Adrenal gland (tissue), 12 donors: ENCODE results near the gene IQGAP1. TPM values are rescaled to one million over a fixed set of nuclear protein-coding genes. Genes with fewer than 3 reads are reported as not detected.

Experiments used
- DNase-seq, 7 donors: peaks; one replicate each; pipeline ENCODE4 v3.0.0-alpha.2; 2019 to 2020
- H3K27ac ChIP-seq, 5 donors: fragments of 200-600 bp; sonication (generic) in 4 of 5; 1 replicate in 3 of 5; 2 replicates in 2 of 5; pipeline versions ENCODE4 v1.5.1 to v1.8.0; 2016 to 2020; ENCODE audit warnings: mild to moderate bottlenecking in 1 of 5
- H3K27me3 ChIP-seq: fragments of 200-600 bp; 2 replicates; pipeline ENCODE4 v1.8.0; 2021
- H3K36me3 ChIP-seq, 2 donors: fragments of 200-600 bp; replicated peaks in 1 of 2; 1 replicate in 1 of 2; 2 replicates in 1 of 2; pipeline versions ENCODE4 v1.5.1 to v1.8.0; 2018 to 2022
- H3K4me1 ChIP-seq, 2 donors: fragments of 200-600 bp; replicated peaks in 1 of 2; 1 replicate in 1 of 2; 2 replicates in 1 of 2; pipeline versions ENCODE4 v1.5.1 to v1.8.0; 2018 to 2021
- H3K4me3 ChIP-seq, 4 donors: fragments of 200-600 bp; sonication (generic) in 3 of 4; one replicate each; pipeline ENCODE4 v1.5.1; 2016 to 2018
- H3K9me3 ChIP-seq, 3 donors: fragments of 200-600 bp; sonication (generic) in 1 of 3; replicated peaks in 1 of 3; 1 replicate in 2 of 3; 2 replicates in 1 of 3; pipeline versions ENCODE4 v1.5.1 to v1.8.0; 2016 to 2021
- CTCF ChIP-seq, 6 experiments: fragments of 450-650 bp in 4 of 6; fragments of 200-600 bp in 2 of 6; sonication (generic) in 1 of 6; IDR thresholded peaks; 1 replicate in 5 of 6; 2 replicates in 1 of 6; pipeline versions ENCODE4 v1.5.1 to v1.8.0; 2016 to 2021; ENCODE audit warnings: antibody characterized with exemption in 6 of 6, mild to moderate bottlenecking in 2 of 6, moderate library complexity in 1 of 6
- POLR2A ChIP-seq, 2 donors: fragments of 450-650 bp; IDR thresholded peaks; one replicate each; pipeline ENCODE4 v1.6.1; 2017; ENCODE audit warnings: antibody characterized with exemption in 2 of 2, mild to moderate bottlenecking in 2 of 2, moderate library complexity in 1 of 2
- WGBS, 4 donors: extraction: QIAGEN DNeasy Blood & Tissue Kit in 2 of 4; methylation state at CpG; one replicate each; pipeline versions ENCODE4 v1.1.5 to v1.1.7; 2013 to 2017; 5-methylcytosine and 5-hydroxymethylcytosine counted together
- intact Hi-C, 2 donors: fragments of 100-400 bp; cut with DNase I; formaldehyde crosslinking; loops; one replicate each; pipeline versions ENCODE4 v1.14.1 to v1.15.0; 2022 to 2023
- polyA plus RNA-seq, 3 donors: library from polyadenylated mRNA; stranded (reverse); fragments of 200-250 nt in 2 of 3; fragments of 350-450 nt in 1 of 3; fragmentation: Illumina TruSeq in 1 of 3; extraction: RNeasy Lipid Tissue Mini Kit (QIAGEN cat#74804) in 1 of 3; gene quantifications; one replicate each; pipeline ENCODE4 v1.2.3, GENCODE V29; 2013 to 2014
- total RNA-seq, 9 donors: library from RNA; depleted of rRNA in 4 of 9; stranded (reverse); fragments of >200 nt in 4 of 9; fragments of 120-200 nt in 1 of 9; fragmentation: NEBNext Ultra II Directional in 1 of 9; extraction: Animal tissue kit (Norgen Biotek cat#: 25700) in 1 of 9; gene quantifications; one replicate each; pipeline versions ENCODE4 v1.1.0 to v1.2.4, GENCODE V29; 2013 to 2023
- donor health status: healthy with polysubstance abuse.
- donor health status: Bipolar disorder and iron deficiency.
- donor health status: DM: yes; HTN: yes; CAD: no.
- donor health status: DM: no; HTN: no; CAD: no.
- donor health status: DM: no; HTN: no; CAD: no.
- donor health status: DM: yes; HTN: yes; CAD: no.

IQGAP1 gene
- total and polyA plus RNA-seq, 12 donors, result 34.3 to 261 (median 150) TPM

- intact Hi-C loops, result no loop called here
- H3K9me3 ChIP-seq, result no peaks in the 10 kb centered on the region
- no peak for DNase-seq
- no peak overlapping the region for H3K4me3 ChIP-seq
- H3K27me3 ChIP-seq, result no peaks in the 10 kb centered on the region
- H3K27ac ChIP-seq, result no peak overlapping the region
- peaks cover 0 to 10% of the 10 kb centered on the region in 2 donors for H3K36me3 ChIP-seq
- no peak for TF ChIP-seq POLR2A (IDR thresholded peaks at IDR 0.05)
- no peak for TF ChIP-seq CTCF (IDR thresholded peaks at IDR 0.05)
- WGBS, 4 donors, result 96 to 100% (median 96%) methylated on average over 1 of the region's 1 CpG
- peaks cover 6 to 20% of the 10 kb centered on the region in 2 donors for H3K4me1 ChIP-seq
These were observed 44.2 kb downstream of the IQGAP1 start for GRCh38 chr15:90432253-90432652.

GRCh38 chr15:90435652-90436337 lies 47.8 kb downstream of the IQGAP1 start:
- peaks cover 0 to 19% of the 10 kb centered on the region in 2 donors for H3K36me3 ChIP-seq
- 80 to 85% (median 82%) methylated on average over 1 of the region's 1 CpG for WGBS, 4 donors
- intact Hi-C loops, result no loop called here
- H3K27me3 ChIP-seq, result no peaks in the 10 kb centered on the region
- H3K4me1 ChIP-seq, result peaks cover 6 to 20% of the 10 kb centered on the region in 2 donors
- H3K9me3 ChIP-seq, result no peaks in the 10 kb centered on the region
- no peak overlapping the region for H3K4me3 ChIP-seq
- no peak for DNase-seq
- H3K27ac ChIP-seq, result peak overlapping the region in 2 of 5 donors; percentile 11 to 15
- no peak for TF ChIP-seq POLR2A (IDR thresholded peaks at IDR 0.05)
- no peak for TF ChIP-seq CTCF (IDR thresholded peaks at IDR 0.05)

GRCh38 chr15:90436952-90437351 lies 48.9 kb downstream of the IQGAP1 start:
- H3K4me3 ChIP-seq, result no peak overlapping the region
- H3K36me3 ChIP-seq, result peaks cover 0 to 31% of the 10 kb centered on the region in 2 donors
- H3K9me3 ChIP-seq, result no peaks in the 10 kb centered on the region
- H3K4me1 ChIP-seq, result peaks cover 6 to 20% of the 10 kb centered on the region in 2 donors
- H3K27ac ChIP-seq, result no peak overlapping the region
- H3K27me3 ChIP-seq, result no peaks in the 10 kb centered on the region
- WGBS, 4 donors, result 81 to 93% (median 90%) methylated on average over 4 of the region's 4 CpGs
- no peak for DNase-seq
- intact Hi-C loops, result no loop called here
- no peak for TF ChIP-seq POLR2A (IDR thresholded peaks at IDR 0.05)
- TF ChIP-seq CTCF (IDR thresholded peaks at IDR 0.05), result no peak

- WGBS, 4 donors, result 96 to 100% (median 97%) methylated on average over 2 of the region's 2 CpGs
- peaks cover 0 to 36% of the 10 kb centered on the region in 2 donors for H3K36me3 ChIP-seq
- no peak overlapping the region for H3K4me3 ChIP-seq
- intact Hi-C loops, result no loop called here
- H3K9me3 ChIP-seq, result no peaks in the 10 kb centered on the region
- H3K27me3 ChIP-seq, result no peaks in the 10 kb centered on the region
- H3K27ac ChIP-seq, result no peak overlapping the region
- TF ChIP-seq CTCF (IDR thresholded peaks at IDR 0.05) (no peak), POLR2A (IDR thresholded peaks at IDR 0.05) (no peak)
- no peak for DNase-seq
- peaks cover 6 to 20% of the 10 kb centered on the region in 2 donors for H3K4me1 ChIP-seq
These were observed 49.5 kb downstream of the IQGAP1 start for GRCh38 chr15:90437516-90437915.
